Measurements from ENCODE around the gene DIP2C.

The DIP2C gene

DNA sequence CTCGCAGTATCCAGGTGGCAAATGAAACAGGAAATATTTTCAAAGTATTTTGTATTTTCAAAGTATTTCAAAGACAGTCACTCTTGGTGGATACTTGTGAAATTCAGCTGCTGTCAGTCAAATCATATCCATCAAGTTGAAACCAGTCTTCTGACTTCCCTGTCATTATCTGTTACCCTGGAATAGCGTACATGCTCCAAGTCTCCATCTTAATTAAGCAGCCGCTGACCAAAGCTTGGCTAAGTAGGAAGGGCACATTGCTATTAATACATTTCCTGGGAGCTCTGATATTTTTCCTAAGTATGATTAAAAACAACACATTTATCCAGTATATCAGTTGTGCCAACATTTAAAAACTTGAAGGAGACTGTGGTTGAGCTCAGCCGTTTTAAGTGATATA, 442.0 kb downstream of the DIP2C start:
- DNase-seq, result no peak

DNA sequence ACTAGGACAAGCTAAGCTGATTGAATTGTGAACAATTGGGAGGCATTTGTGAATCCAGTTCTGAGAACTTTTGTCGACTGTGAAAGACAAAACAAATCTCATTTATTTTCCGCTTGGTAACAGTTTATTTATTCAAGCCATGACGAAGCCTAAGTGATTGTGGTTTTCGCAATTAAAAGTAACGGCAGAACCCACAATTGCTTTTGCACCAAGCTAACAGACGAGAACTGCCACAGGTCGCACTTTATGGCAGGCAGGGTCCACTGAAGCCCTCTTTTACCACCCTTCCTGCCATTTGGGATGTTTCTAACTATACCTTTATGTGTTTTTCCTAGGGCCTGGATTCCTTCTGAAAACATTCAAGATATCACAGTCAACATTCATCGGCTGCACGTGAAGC, 443.0 kb downstream of the DIP2C start:
- no peak for DNase-seq

DNA sequence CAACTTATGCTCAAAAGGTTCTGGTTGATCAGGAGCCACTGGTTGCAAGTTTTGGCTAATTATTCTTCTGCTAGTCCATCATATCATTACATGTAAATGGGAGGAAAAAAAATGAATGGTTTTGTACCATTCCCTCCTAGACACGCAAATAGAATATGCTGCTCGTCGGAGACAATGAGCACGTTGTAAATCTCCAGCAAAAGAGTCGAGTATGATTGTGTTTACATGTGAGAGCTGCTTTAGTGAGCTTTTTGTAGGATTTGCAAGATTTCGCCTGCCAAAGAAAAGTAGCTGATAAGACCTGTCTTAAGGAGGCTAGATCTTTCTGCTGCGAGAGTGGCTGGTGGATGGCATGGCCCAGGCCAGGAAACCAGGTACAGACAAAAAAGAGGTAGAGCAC, 445.2 kb downstream of the DIP2C start:
- DNase-seq, result no peak

GRCh38 chr10:241966-242643, 447.4 kb downstream of the DIP2C start:
- no peak for DNase-seq

GRCh38 chr10:241451-241850, 448.0 kb downstream of the DIP2C start:
- DNase-seq, result no peak

DNA sequence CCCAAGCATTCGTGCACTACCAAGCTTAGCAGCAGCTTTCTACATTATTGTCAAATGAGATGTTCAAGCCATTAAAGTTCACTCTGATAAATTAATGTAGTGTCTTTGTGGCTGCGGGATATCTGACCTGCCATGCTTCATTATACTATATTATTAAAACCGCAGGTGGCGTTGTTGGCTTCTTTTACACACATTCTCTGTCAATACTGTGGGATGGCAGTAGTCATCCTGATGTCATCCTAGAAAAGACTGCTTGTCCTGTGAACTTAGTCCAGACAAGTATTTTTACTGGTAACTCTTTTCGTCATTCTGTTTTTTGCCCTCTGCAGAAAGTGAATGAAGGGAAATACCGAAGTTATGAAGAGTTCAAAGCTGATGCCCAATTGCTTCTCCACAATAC, 450.4 kb downstream of the DIP2C start:
- no peak for DNase-seq

GRCh38 chr10:235915-236314, 453.6 kb downstream of the DIP2C start:
- no peak for DNase-seq

DNA sequence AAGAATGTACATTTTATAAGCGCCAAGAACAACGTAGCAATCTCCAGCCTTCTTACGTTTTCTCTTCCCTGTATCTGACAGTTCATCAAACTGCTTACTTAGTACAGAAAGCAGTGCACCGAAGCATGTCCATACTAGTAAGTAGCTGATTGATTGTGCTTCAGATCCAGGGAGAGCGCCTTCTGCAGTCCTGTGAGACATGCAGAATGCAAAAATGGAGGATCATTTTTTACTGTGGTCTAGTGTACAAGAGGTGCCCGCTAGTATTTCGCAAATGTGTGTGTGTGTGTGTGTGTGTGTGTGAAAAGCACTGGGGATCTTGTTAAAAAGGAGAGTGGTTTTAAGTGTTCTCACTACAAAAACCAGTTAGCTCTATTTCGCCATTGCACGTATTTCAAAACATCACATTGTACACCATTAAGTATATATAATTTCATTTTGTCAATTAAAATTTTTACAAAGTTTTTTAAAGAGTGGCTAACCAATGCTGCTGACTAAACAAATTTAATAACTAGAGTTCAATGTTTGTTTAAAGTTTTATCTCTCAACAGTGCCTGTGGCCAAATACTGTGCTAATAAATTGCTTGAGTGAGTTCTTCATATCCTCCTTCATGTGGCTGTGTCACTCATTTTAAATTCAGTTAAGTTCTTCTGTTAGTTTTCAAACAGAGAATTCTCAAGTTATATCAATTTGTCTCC, 454.6 kb downstream of the DIP2C start:
- no peak for DNase-seq

- no peak for DNase-seq
These were observed 456.6 kb downstream of the DIP2C start for GRCh38 chr10:232878-233277.

- DNase-seq, result no peak
These were observed 457.4 kb downstream of the DIP2C start for GRCh38 chr10:232061-232460.

DNA sequence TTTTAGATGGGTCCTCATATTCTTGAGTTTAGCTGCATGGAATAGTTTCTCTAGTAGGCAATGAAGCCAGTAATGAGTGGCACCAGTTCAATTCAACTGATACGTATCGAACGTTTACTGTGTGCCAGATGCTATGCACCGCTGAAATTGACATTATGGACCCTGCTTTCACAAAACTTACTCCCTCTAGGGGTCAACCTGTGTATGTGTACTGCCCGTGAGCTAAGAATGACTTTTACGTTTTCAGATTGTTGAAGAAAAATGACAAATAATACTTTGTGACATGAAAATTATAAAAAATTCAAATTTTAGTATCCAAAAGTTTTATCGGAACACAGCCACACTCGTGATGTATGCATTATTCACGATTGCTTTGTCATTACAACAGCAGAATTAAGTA, 458.7 kb downstream of the DIP2C start:
- DNase-seq, result no peak

GRCh38 chr10:228366-228765, 461.1 kb downstream of the DIP2C start:
- no peak for DNase-seq

- no peak for DNase-seq
These were observed 462.5 kb downstream of the DIP2C start for GRCh38 chr10:227014-227413.

GRCh38 chr10:226018-226417, 463.4 kb downstream of the DIP2C start:
- DNase-seq, result no peak

DNA sequence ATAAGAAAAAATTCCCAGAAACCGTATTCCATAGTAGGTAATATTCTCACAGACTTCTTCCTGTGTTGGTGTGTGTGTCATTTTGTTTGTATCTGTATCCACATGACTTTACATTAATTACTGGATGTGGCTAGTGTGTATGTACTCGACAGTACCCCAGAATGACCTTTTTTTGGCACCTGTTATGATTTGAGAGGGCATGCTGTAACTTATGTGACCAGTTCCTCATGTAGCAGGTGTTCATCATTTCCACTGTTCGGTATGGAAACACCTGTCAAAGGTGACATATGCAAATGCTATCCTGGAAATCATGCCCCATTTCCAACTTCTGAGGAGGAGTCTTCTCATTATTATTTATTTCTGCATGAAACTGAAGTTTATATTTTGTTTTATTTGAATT, 464.9 kb downstream of the DIP2C start:
- DNase-seq, result no peak

Measured in NCI-H1436 (cell line).